NCI-H146 treated with DMSO at 0.1 percent for 48 hours (cell line): ENCODE measurements around the gene P2RY13.

Source experiments
- DNase-seq: peaks from one replicate; lab custom pipeline; 2025; ENCODE audit not compliant: unreplicated experiment; lab: John Stamatoyannopoulos, UW

The P2RY13 gene

DNA sequence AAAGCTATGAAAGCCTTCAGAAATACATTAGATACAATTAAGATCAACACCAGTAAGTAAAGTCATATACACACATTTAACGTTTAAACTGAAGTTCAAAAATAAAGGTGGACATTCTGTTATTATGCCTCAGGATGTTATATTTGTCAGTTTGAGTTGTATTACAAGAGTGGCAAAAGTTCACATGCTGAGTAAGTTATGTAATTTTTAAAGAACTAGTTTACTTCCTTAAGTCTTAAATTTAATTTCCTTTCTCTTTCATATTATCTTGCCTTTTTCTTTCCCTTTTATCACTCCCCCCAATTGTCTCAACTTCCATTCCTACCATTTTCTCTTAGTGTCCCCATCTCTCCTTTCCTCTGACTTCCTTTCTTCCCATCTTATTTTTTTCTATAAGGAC lies 7.8 kb downstream of the P2RY13 start:
- DNase-seq, result no peak

DNA sequence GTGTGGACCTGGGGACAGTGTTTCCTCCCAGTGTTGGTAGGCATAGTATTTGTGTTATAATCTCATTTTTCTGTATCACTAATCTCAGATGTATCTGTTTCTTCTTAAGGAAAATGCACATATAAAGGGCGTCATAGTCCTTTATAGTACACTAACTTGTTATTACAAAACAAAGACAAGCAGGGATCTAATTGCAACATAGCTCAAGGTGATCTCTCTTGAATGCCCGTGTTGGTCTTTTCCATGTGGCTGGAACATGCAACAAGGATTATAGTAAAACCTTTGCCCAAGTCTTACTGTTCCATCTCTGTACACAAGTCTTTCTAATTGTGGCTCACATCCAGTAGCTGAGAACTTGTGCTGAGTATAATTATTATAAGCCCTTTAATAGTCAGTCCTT lies 9.2 kb downstream of the P2RY13 start:
- no peak for DNase-seq

DNA sequence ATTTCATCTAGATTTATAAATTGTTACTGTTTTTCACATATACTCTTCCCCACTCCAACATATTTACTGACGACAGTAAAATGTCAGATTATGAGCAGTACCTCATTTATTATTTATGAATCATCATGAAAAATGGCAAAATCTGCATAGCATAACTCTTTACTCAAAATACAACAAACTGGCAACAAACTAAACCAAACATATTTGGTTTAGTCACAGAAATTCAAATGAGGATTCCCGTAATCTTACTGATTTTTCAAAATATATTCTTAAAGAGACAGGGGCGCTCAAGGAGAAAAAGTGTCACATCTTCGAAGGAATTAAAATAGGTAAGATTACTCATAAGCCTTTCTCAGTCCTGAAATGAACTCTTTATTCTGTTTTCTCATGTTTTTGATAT lies 9.7 kb downstream of the P2RY13 start:
- no peak for DNase-seq

GRCh38 chr3:151318991-151319390 lies 10.4 kb downstream of the P2RY13 start:
- no peak for DNase-seq

DNA sequence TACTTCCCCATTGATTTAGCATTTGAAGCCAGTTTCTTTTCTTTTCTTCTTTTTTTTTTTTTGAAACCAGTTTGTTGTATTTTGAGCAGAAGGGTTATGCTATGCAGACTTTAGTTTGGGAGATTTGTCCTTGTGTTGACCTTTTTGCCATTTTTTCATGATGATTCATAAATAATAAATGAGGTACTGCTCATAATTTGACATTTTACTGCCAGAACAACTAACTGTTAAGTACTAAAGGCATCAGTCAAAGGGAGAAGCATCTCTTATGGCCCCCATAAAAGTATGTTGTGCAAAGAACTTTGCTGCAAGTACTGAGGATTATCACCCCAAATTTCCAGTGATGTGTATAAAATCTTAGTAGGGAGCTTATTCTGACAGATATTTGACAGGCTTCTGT lies 11.0 kb downstream of the P2RY13 start:
- no peak for DNase-seq

DNA sequence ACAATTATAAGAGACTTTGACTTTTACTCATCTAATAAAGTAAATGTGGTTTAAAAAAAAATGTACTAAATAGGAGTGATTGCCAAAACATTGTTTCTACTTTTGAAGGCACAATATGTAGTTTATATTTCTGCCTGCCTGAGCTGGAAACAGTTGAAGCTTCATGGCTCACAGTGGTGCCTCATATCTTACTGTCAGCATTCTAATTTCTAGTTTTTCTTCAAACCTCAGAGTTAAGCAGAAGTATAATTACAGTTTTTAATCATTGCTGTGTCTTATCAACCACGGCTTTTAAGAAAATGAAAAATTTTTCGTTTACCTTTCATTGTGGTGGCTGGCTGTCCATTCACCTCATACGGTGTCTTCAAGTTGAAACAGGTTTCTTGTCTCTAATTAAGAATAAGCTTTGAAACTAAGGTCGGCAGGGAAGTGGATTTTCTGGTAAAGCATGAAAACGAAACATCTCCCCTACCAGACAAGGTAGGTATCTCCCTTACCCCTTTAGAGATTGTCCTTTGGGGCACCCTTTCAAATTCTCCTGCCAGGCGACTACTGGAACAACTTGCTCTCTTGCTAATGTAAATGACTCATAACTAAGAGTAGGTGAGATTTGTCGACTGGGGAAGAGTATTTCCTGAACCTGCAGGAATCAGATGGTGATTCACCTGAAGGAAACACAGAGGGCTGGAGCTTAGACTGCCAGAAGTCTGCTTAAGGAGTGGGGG lies 12.9 kb downstream of the P2RY13 start, which contains the start of gene GPR87:
Gene GPR87, minus strand, starts transcription at position 554 of the 725 bp plus-strand sequence. CDS start 16,720 bp downstream, outside the sequence.
- DNase-seq, result no peak

DNA sequence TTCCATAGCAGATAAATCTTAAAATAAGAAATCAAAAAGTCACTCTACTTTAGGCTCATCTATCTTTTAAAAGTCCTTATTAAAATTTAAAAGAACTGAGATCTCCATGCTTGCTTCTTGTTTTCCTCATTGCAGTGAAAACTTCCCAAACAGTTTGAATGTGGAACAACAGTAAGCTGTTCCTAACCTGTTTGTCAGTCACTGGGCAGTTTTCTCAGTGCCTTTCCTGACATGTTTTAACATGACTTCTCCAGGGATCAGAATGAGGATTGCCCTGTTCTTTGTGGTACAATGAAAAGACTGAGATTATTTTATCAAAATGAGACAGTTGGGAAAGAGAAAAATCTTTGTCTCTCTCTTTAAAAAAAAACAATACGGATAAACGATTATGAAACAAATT lies 13.5 kb downstream of the P2RY13 start:
- no peak for DNase-seq

- no peak for DNase-seq
Measured at GRCh38 chr3:151315136-151315535, 14.2 kb downstream of the P2RY13 start.

DNA sequence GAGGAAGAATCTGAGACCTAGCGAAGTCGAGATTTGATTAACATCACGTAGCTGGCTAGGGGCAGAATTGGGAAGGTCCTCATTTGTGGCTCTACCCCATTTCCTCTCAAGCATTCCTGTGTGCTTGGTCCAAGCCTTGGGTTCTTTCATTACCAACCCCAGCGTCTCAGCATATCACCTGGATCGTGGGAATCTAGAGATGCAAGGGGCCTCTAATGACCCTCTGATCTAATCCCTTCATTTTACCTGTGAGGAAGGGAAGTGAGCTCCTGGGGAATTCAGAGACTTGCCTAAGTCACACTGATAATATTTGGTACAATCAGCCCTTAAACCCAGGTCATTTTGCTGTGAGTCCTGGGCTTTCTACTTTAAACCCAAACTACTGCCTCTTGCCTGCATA lies 14.8 kb downstream of the P2RY13 start:
- no peak for DNase-seq

GRCh38 chr3:151314137-151314536 lies 15.2 kb downstream of the P2RY13 start:
- no peak for DNase-seq

GRCh38 chr3:151312972-151313371 lies 16.4 kb downstream of the P2RY13 start:
- DNase-seq, result no peak

DNA sequence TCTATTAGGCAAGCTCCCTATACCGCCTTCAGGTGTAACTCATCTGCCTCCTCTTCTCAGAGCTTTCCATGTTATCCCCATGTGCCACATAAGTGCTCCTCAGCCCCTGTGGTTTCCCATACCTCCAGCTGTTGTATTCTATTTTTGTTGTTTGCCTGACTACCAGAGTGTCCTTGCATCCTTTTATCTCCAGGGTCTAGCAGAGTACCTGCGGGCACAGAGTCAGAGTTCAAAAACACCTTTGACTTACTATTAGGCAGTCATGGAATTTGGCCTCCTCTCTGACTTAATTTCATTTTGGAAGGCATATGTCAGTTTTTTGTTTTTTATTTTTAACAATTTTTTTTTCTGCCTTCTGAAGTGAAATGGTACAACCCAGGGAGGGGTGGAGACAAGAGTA lies 19.8 kb downstream of the P2RY13 start:
- DNase-seq, result no peak

GRCh38 chr3:151307583-151308488 lies 21.5 kb downstream of the P2RY13 start:
- DNase-seq, result no peak

GRCh38 chr3:151307131-151307530 lies 22.2 kb downstream of the P2RY13 start:
- DNase-seq, result no peak

DNA sequence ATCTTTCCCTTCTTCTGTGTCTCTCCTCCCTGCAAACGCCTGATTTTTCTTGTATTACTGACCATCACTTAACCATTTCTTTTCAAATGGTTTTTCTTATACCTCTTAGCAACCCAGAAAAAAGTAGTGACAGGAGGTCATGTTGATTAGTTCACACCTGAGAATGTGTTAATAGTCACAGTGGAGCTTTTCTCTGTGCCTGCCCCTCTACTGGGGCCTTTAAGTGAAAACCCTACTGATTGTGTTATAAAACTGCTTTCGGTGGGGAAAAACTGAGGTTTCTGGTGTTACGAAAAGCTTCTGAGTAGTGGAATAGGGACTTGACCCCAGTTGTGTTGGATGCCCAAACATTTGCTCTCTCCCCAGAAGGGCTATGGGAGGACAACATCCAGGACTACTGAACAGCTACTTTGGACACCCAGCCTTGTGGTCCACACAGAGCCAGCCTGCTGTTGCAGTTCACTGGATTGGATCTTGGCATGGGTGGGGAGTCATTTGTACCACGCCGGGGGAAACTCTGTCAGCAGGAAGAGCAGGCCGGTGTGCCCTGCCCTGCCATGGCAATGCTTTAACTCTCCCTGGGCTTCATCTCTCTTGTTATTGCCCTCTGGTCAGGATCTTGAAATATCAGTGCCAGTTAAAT lies 23.1 kb downstream of the P2RY13 start:
- DNase-seq, result no peak

- DNase-seq, result no peak
Measured at GRCh38 chr3:151305775-151306151, 23.6 kb downstream of the P2RY13 start.

- DNase-seq, result no peak
Measured at GRCh38 chr3:151305060-151305774, 24.1 kb downstream of the P2RY13 start.

GRCh38 chr3:151303751-151304150 lies 25.6 kb downstream of the P2RY13 start:
- DNase-seq, result no peak

- DNase-seq, result no peak
Measured at GRCh38 chr3:151301787-151302186, 27.6 kb downstream of the P2RY13 start.

DNA sequence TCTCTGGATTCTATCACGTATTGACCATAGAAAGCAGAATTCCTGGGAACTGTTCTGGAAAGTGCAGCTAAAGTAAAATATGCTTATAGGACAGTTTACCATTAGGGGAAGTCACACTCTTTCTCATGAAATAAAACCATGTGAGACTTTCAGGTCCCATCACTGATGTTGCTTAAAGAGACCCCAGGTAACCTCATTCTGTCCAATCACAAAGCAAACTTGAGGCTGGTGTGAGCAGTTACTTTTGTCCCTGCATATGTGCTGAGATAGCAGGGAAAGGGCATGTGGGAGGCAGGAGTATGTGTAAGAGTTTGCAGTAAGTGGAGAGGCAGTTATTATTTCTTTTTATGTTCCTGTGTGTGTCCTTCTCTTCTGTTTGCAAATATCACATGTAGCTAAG lies 28.8 kb downstream of the P2RY13 start:
- DNase-seq, result no peak

DNA sequence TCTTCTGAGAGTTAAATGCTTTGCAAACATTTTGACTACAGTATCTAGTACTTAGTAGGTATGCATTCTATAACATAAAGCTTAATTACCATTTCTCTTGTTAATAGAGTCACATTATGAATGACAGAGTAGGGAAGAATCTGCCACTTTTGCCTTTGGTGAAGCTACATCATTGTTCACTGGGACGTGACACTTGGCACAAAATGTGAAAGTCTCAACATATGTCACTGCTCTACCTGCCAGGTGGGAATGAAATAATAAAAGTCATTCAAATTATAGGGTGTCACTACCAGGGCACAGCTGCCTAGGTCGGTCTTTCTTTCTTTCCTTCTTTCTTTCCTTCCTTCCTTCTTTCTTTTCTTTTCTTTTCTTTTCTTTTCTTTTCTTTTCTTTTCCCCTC lies 30.3 kb downstream of the P2RY13 start:
- no peak for DNase-seq
